KMS-11 (cell line): ENCODE data around the gene CCDC124.
"Not testable (repeated sequence)": the region's sequence is repeated elsewhere in the genome, so short reads cannot be mapped to it uniquely, and the experiment has no call there.

ENCODE experiments used
- H2AFZ ChIP-seq: fragments of 200-600 bp; sonication (generic); 2 replicates; pipeline ENCODE4 v1.6.1; 2016; ENCODE audit warnings: antibody characterized with exemption, mixed run types, low read depth
- H3K27ac ChIP-seq: fragments of 200-600 bp; sonication (generic); 2 replicates; pipeline ENCODE4 v1.6.1; 2016; ENCODE audit warnings: mild to moderate bottlenecking, mixed run types
- H3K27me3 ChIP-seq: fragments of 200-600 bp; sonication (generic); 2 replicates; pipeline ENCODE4 v1.6.1; 2017; ENCODE audit warnings: mild to moderate bottlenecking, low read depth, mixed run types, moderate library complexity; ENCODE audit not compliant: insufficient read depth
- H3K36me3 ChIP-seq: fragments of 200-600 bp; sonication (generic); 2 replicates; pipeline ENCODE4 v1.6.1; 2017; ENCODE audit warnings: mild to moderate bottlenecking, mixed run types; ENCODE audit not compliant: insufficient read depth
- H3K4me1 ChIP-seq: fragments of 200-600 bp; sonication (generic); 2 replicates; pipeline ENCODE4 v1.6.1; 2016; ENCODE audit warnings: mild to moderate bottlenecking, low read depth, mixed run types; ENCODE audit not compliant: poor library complexity, severe bottlenecking
- H3K4me2 ChIP-seq: fragments of 200-600 bp; sonication (generic); 2 replicates; pipeline ENCODE4 v1.7.0; 2016; ENCODE audit warnings: mild to moderate bottlenecking, mixed run types
- H3K4me3 ChIP-seq: fragments of 200-600 bp; sonication (generic); IDR thresholded peaks from 2 replicates; pipeline ENCODE4 v1.6.1; 2017; ENCODE audit warnings: low read depth, low read length, mixed read lengths; ENCODE audit not compliant: insufficient read depth
- H3K79me2 ChIP-seq: fragments of 200-600 bp; sonication (generic); 2 replicates; pipeline ENCODE4 v1.6.1; 2016; ENCODE audit warnings: low read depth, mixed run types; ENCODE audit not compliant: insufficient read depth
- H3K9ac ChIP-seq: fragments of 200-600 bp; sonication (generic); 2 replicates; pipeline ENCODE4 v1.6.1; 2016; ENCODE audit warnings: mild to moderate bottlenecking, mixed run types
- H4K20me1 ChIP-seq: fragments of 200-600 bp; sonication (generic); 2 replicates; pipeline ENCODE4 v1.6.1; 2016; ENCODE audit warnings: mild to moderate bottlenecking, mixed run types; ENCODE audit not compliant: insufficient read depth
- CTCF ChIP-seq: fragments of 200-600 bp; sonication (generic); conservative IDR thresholded peaks from 2 replicates; pipeline ENCODE4 v1.6.1; 2017; ENCODE audit warnings: low read depth, mild to moderate bottlenecking, antibody characterized with exemption, low read length, moderate library complexity, mixed read lengths

Gene CCDC124

GRCh38 chr19:17908244-17908643, 24.6 kb upstream of the CCDC124 start:
- H4K20me1 ChIP-seq = no peaks in the 10 kb centered on the region
- H3K27ac ChIP-seq = no peak overlapping the region
- TF ChIP-seq CTCF = no peak
- H2AFZ ChIP-seq = no peak overlapping the region
- H3K4me2 ChIP-seq = no peak overlapping the region
- peaks cover 72% of the 10 kb centered on the region; the same call in 1 of the 2 replicates for H3K27me3 ChIP-seq
- H3K4me3 ChIP-seq = no peak overlapping the region
- no peak overlapping the region for H3K9ac ChIP-seq
- peaks cover 12% of the 10 kb centered on the region for H3K4me1 ChIP-seq
- no peaks in the 10 kb centered on the region for H3K79me2 ChIP-seq
- H3K36me3 ChIP-seq = no peaks in the 10 kb centered on the region

- H3K9ac ChIP-seq = no peak overlapping the region
- no peak overlapping the region for H2AFZ ChIP-seq
- no peaks in the 10 kb centered on the region for H4K20me1 ChIP-seq
- H3K27ac ChIP-seq = no peak overlapping the region
- H3K4me2 ChIP-seq = no peak overlapping the region
- H3K79me2 ChIP-seq = no peaks in the 10 kb centered on the region
- no peak overlapping the region for H3K4me3 ChIP-seq
- peaks cover 69% of the 10 kb centered on the region; the same call in 1 of the 2 replicates for H3K27me3 ChIP-seq
- H3K4me1 ChIP-seq = peaks cover 12% of the 10 kb centered on the region
- no peak for TF ChIP-seq CTCF
- H3K36me3 ChIP-seq = no peaks in the 10 kb centered on the region
These were observed 23.6 kb upstream of the CCDC124 start for GRCh38 chr19:17909003-17909732.

GRCh38 chr19:17910791-17911360, 21.9 kb upstream of the CCDC124 start:
- no peak overlapping the region for H3K9ac ChIP-seq
- H3K79me2 ChIP-seq = no peaks in the 10 kb centered on the region
- H3K27ac ChIP-seq = no peak overlapping the region
- no peak overlapping the region for H3K4me3 ChIP-seq
- peaks cover 74% of the 10 kb centered on the region; the same call in 1 of the 2 replicates for H3K27me3 ChIP-seq
- H3K4me1 ChIP-seq = peaks cover 12% of the 10 kb centered on the region
- no peak for TF ChIP-seq CTCF
- no peaks in the 10 kb centered on the region for H3K36me3 ChIP-seq
- H4K20me1 ChIP-seq = no peaks in the 10 kb centered on the region
- H3K4me2 ChIP-seq = no peak overlapping the region
- no peak overlapping the region for H2AFZ ChIP-seq

- Histone ChIP-seq H3K4me2 (no peak overlapping the region), H2AFZ (no peak overlapping the region), H3K79me2 (no peaks in the 10 kb centered on the region), H3K36me3 (no peaks in the 10 kb centered on the region), H3K4me1 (peaks cover 2% of the 10 kb centered on the region), H3K9ac (no peak overlapping the region), H3K4me3 (no peak overlapping the region), H4K20me1 (no peaks in the 10 kb centered on the region), H3K27ac (no peak overlapping the region), H3K27me3 (peaks cover 58% of the 10 kb centered on the region; the same call in 1 of the 2 replicates)
- TF ChIP-seq CTCF = no peak
These were observed 16.7 kb upstream of the CCDC124 start for GRCh38 chr19:17915940-17916593.

- not testable (repeated sequence) for H3K9ac ChIP-seq, H3K4me3 ChIP-seq, H2AFZ ChIP-seq, H3K27ac ChIP-seq, H3K4me1 ChIP-seq, H4K20me1 ChIP-seq, H3K79me2 ChIP-seq, H3K36me3 ChIP-seq, H3K4me2 ChIP-seq
- peaks cover 54% of the 10 kb centered on the region; the same call in 1 of the 2 replicates for H3K27me3 ChIP-seq
These were observed 14.7 kb upstream of the CCDC124 start for GRCh38 chr19:17918151-17918550.

GRCh38 chr19:17919122-17919521, 13.7 kb upstream of the CCDC124 start:
- H3K9ac ChIP-seq, H3K27ac ChIP-seq, H3K79me2 ChIP-seq, H3K4me3 ChIP-seq, H3K4me2 ChIP-seq, H3K36me3 ChIP-seq, H3K4me1 ChIP-seq, H4K20me1 ChIP-seq, H2AFZ ChIP-seq: not testable (repeated sequence)
- H3K27me3 ChIP-seq = peaks cover 52% of the 10 kb centered on the region; the same call in 1 of the 2 replicates
